ENCODE measurements around the gene MOCS3. TPM values are rescaled to one million over a fixed set of nuclear protein-coding genes. Genes with fewer than 3 reads are reported as not detected.

MOCS3 gene
- total RNA-seq, 6 experiments from 2014 or later, result 2.3 to 3.2 (median 2.7) TPM

GRCh38 chr20:50999355-50999754, 40.7 kb downstream of the MOCS3 start:
- Histone ChIP-seq H3K4me3 (no peak overlapping the region), H3K27me3 (no peaks in the 10 kb centered on the region), H3K27ac (no peak overlapping the region), H3K36me3 (no peaks in the 10 kb centered on the region), H3K9me3 (no peaks in the 10 kb centered on the region), H3K4me1 (no peaks in the 10 kb centered on the region)
- intact Hi-C loops (cut with DNase I), result no loop called here
- TF ChIP-seq POLR2A (IDR thresholded peaks at IDR 0.05), result no peak
- TF ChIP-seq, protein P1, sequence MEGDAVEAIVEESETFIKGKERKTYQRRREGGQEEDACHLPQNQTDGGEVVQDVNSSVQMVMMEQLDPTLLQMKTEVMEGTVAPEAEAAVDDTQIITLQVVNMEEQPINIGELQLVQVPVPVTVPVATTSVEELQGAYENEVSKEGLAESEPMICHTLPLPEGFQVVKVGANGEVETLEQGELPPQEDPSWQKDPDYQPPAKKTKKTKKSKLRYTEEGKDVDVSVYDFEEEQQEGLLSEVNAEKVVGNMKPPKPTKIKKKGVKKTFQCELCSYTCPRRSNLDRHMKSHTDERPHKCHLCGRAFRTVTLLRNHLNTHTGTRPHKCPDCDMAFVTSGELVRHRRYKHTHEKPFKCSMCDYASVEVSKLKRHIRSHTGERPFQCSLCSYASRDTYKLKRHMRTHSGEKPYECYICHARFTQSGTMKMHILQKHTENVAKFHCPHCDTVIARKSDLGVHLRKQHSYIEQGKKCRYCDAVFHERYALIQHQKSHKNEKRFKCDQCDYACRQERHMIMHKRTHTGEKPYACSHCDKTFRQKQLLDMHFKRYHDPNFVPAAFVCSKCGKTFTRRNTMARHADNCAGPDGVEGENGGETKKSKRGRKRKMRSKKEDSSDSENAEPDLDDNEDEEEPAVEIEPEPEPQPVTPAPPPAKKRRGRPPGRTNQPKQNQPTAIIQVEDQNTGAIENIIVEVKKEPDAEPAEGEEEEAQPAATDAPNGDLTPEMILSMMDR (IDR thresholded peaks at IDR 0.05), result no peak
- no peak for DNase-seq
- ATAC-seq, result no peak
- WGBS (ENCODE audit: insufficient coverage, low coverage, low lambda C conversion rate, missing lambda C conversion rate), result 81% methylated on average over 3 of the region's 4 CpGs

DNA sequence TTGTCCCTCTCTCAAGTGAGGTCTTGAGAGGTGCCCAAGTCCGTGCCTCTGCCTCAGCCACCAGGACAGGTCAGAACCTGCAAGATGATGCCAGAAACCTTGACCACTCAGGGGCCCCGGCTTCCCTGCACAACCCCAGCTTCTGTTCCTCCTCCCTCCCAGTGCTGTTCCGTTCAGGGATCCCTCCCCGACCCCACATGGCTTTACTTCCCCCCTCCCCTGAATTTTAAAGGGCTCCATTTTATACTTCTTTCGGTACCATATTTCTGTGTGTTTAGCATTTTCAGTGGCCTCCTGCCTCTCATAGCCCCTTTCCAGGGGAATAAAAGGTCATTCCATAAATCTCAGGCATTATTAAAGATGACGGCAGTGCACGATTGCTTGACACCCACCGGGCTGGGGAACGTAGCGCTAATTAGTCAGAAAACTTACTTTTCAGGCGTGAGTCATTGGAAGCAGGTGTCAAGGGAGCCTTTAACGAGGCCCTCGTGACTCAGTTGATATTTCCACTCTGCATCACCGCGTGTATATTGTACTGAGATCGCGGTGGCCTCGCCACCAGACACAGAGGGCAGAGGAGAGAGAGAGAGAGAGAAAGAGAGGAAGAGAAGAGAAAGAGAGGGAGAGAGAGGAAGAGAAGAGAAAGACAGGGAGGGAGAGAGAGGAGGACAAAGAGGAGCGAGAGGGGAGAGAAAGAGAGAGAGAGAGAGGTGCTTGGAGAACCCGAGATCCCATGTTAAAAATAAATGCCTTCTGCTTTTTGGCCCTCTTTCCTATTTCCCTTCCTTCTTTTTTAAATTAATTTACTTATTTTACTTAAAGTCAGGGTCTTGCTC, 43.0 kb downstream of the MOCS3 start:
- Histone ChIP-seq H3K36me3 (no peaks in the 10 kb centered on the region), H3K4me3 (no peak overlapping the region), H3K4me1 (no peaks in the 10 kb centered on the region), H3K27ac (no peak overlapping the region), H3K27me3 (no peaks in the 10 kb centered on the region), H3K9me3 (no peaks in the 10 kb centered on the region)
- no peak for DNase-seq
- intact Hi-C loops (cut with DNase I), result no loop called here
- TF ChIP-seq POLR2A (IDR thresholded peaks at IDR 0.05), result no peak
- TF ChIP-seq, protein P1 (IDR thresholded peaks at IDR 0.05), result no peak
- WGBS (ENCODE audit: insufficient coverage, low coverage, low lambda C conversion rate, missing lambda C conversion rate), result 73% methylated on average over 18 of the region's 20 CpGs
- ATAC-seq, result no peak

DNA sequence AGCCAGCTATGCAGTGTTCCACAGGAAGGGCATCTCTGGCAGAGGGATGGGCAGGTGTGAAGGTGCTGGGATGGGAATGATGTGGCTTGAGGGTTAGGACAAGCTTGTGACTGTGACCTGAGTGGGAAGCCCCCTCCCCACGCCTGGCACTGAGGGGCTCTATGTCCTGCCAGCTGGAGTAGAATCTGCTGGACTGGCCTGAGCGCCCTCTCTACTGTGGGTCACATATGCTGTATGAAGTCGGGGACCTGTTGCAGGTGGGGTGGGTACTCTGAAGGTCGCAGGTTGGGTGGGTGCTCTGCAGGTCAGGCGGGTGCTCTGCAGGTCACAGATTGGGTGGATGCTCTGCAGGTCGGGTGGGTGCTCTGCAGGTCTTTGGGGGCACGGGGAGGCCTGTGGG, 44.0 kb downstream of the MOCS3 start:
- no peak for TF ChIP-seq POLR2A (IDR thresholded peaks at IDR 0.05)
- TF ChIP-seq, protein P1 (IDR thresholded peaks at IDR 0.05), result no peak
- Histone ChIP-seq H3K27ac (no peak overlapping the region), H3K27me3 (no peaks in the 10 kb centered on the region), H3K9me3 (no peaks in the 10 kb centered on the region), H3K4me1 (no peaks in the 10 kb centered on the region), H3K4me3 (no peak overlapping the region), H3K36me3 (no peaks in the 10 kb centered on the region)
- 32% methylated on average over 3 of the region's 7 CpGs for WGBS (ENCODE audit: insufficient coverage, low coverage, low lambda C conversion rate, missing lambda C conversion rate)
- ATAC-seq (no peak), DNase-seq (no peak)
- intact Hi-C loops (cut with DNase I), result no loop called here

DNA sequence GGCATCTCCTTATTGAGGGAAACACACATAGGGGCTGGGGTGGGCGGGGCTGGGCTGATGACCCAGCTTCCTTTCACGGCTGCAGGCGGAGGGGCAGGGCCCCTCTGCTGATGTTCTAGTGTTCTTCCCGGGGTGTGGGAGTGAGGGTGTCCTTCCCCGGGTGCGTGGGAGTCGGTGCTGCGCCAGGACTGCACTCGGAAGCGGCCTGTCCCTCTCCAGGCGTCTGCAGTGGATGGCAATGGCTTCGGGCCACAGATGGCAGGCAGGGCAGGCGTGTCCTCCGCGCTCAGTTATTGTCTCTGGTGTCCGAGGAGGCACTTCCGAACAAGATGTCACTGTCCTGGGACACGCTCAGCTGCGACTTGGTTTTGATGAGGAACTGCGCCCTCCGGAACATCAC, 45.1 kb downstream of the MOCS3 start:
- DNase-seq, result no peak

More for the DNA sequence above, 45.1 kb downstream of the MOCS3 start:
- no peak overlapping the region for H3K27ac ChIP-seq
- no peaks in the 10 kb centered on the region for H3K4me1 ChIP-seq
- WGBS (ENCODE audit: insufficient coverage, low coverage, low lambda C conversion rate, missing lambda C conversion rate), result 0% methylated on average over 1 of the region's 21 CpGs
- intact Hi-C loops (cut with DNase I), result no loop called here
- TF ChIP-seq, protein P1 (IDR thresholded peaks at IDR 0.05), result no peak
- no peak for TF ChIP-seq POLR2A (IDR thresholded peaks at IDR 0.05)
- H3K36me3 ChIP-seq, result no peaks in the 10 kb centered on the region
- H3K9me3 ChIP-seq, result no peaks in the 10 kb centered on the region
- ATAC-seq, result no peak
- H3K4me3 ChIP-seq, result no peak overlapping the region
- H3K27me3 ChIP-seq, result no peaks in the 10 kb centered on the region
